Mesenchymal stem cell (in vitro differentiated cells and primary cell): ENCODE results near the gene ISL1.

Experiments
- DNase-seq: peaks from one replicate; pipeline ENCODE4 v3.0.0-alpha.2; 2013
- H2AFZ ChIP-seq: one replicate; pipeline ENCODE4 v1.6.1; 2013; ENCODE audit warnings: low read depth, mild to moderate bottlenecking, control low read depth, inconsistent platforms, low read length, moderate library complexity
- H2AK5ac ChIP-seq: 2 replicates; pipeline ENCODE4 v1.6.1; 2013; ENCODE audit warnings: low read length, moderate library complexity, mild to moderate bottlenecking, inconsistent platforms; ENCODE audit not compliant: severe bottlenecking
- H2BK120ac ChIP-seq: one replicate; pipeline ENCODE4 v1.6.1; 2013; ENCODE audit warnings: low read depth, mild to moderate bottlenecking, inconsistent platforms, low read length, moderate library complexity
- H2BK12ac ChIP-seq, 2 experiments: one replicate each; pipeline ENCODE4 v1.6.1; 2013; ENCODE audit warnings: inconsistent platforms in 2 of 2, low read length in 2 of 2, mild to moderate bottlenecking in 2 of 2, moderate library complexity in 2 of 2, control low read depth in 1 of 2
- H2BK15ac ChIP-seq: one replicate; pipeline ENCODE4 v1.6.1; 2013; ENCODE audit warnings: mild to moderate bottlenecking, low read depth, inconsistent platforms; ENCODE audit not compliant: poor library complexity, severe bottlenecking
- H2BK5ac ChIP-seq: 2 replicates; pipeline ENCODE4 v1.6.1; 2013; ENCODE audit warnings: low read depth, mild to moderate bottlenecking, low read length, control low read depth, inconsistent platforms; ENCODE audit not compliant: poor library complexity, severe bottlenecking
- H3K14ac ChIP-seq, 2 experiments: one replicate each; pipeline ENCODE4 v1.6.1; 2013; ENCODE audit warnings: inconsistent platforms in 2 of 2, low read length in 2 of 2, control low read depth in 1 of 2, mild to moderate bottlenecking in 1 of 2, moderate library complexity in 1 of 2
- H3K18ac ChIP-seq, 2 experiments: one replicate each; pipeline ENCODE4 v1.6.1; 2013; ENCODE audit warnings: inconsistent platforms in 2 of 2, low read length in 2 of 2, control low read depth in 1 of 2, low read depth in 1 of 2, mild to moderate bottlenecking in 1 of 2
- H3K23ac ChIP-seq, 2 experiments: one replicate each; pipeline ENCODE4 v1.6.1; 2013; ENCODE audit warnings: inconsistent platforms in 2 of 2, low read length in 2 of 2, mild to moderate bottlenecking in 2 of 2, moderate library complexity in 2 of 2, control low read depth in 1 of 2
- H3K27ac ChIP-seq: 2 replicates; pipeline ENCODE4 v1.5.1; 2013; ENCODE audit warnings: mild to moderate bottlenecking, moderate library complexity, low read length, control low read depth, inconsistent platforms; ENCODE audit not compliant: poor library complexity, severe bottlenecking
- H3K27me3 ChIP-seq, 2 experiments: 2 replicates each; pipeline versions ENCODE4 v1.6.1 to v1.7.0; 2013; ENCODE audit warnings: low read length in 2 of 2, mild to moderate bottlenecking in 2 of 2, moderate library complexity in 2 of 2, control low read depth in 1 of 2, inconsistent platforms in 1 of 2; ENCODE audit not compliant: control insufficient read depth in 1 of 2, insufficient read depth in 1 of 2
- H3K36me3 ChIP-seq, 2 experiments: 2 replicates each; pipeline versions ENCODE4 v1.6.1 to v1.7.0; 2013; ENCODE audit warnings: low read length in 2 of 2, control low read depth in 1 of 2, inconsistent platforms in 1 of 2, low read depth in 1 of 2, mild to moderate bottlenecking in 1 of 2; ENCODE audit not compliant: insufficient read depth in 2 of 2, control insufficient read depth in 1 of 2
- H3K4ac ChIP-seq, 2 experiments: one replicate each; pipeline ENCODE4 v1.6.1; 2013; ENCODE audit warnings: inconsistent platforms in 2 of 2, low read length in 2 of 2, mild to moderate bottlenecking in 2 of 2, moderate library complexity in 2 of 2, control low read depth in 1 of 2, low read depth in 1 of 2
- H3K4me1 ChIP-seq: 2 replicates; pipeline ENCODE4 v1.6.1; 2013; ENCODE audit warnings: low read depth, low read length, control low read depth; ENCODE audit not compliant: control insufficient read depth, insufficient read depth
- H3K4me2 ChIP-seq: 2 replicates; pipeline ENCODE4 v1.6.1; 2013; ENCODE audit warnings: low read length, mild to moderate bottlenecking, inconsistent platforms; ENCODE audit not compliant: poor library complexity, severe bottlenecking
- H3K4me3 ChIP-seq, 2 experiments: 2 replicates each; pipeline versions ENCODE4 v1.5.1 to v1.7.0; 2013; ENCODE audit warnings: low read length in 2 of 2, mild to moderate bottlenecking in 2 of 2, control low read depth in 1 of 2, low read depth in 1 of 2; ENCODE audit not compliant: insufficient read depth in 1 of 2
- H3K79me1 ChIP-seq: replicated peaks from 2 replicates; pipeline ENCODE4 v1.6.1; 2013; ENCODE audit warnings: mild to moderate bottlenecking, control low read depth, low read length, inconsistent platforms; ENCODE audit not compliant: poor library complexity, severe bottlenecking
- H3K9ac ChIP-seq: 2 replicates; pipeline ENCODE4 v1.7.0; 2013; ENCODE audit warnings: mild to moderate bottlenecking, low read length, moderate library complexity
- H3K9me3 ChIP-seq: 2 replicates; pipeline ENCODE4 v1.7.0; 2013; ENCODE audit warnings: mild to moderate bottlenecking, low read length; ENCODE audit not compliant: control insufficient read depth
- H4K8ac ChIP-seq: one replicate; pipeline ENCODE4 v1.6.1; 2013; ENCODE audit warnings: inconsistent platforms, mild to moderate bottlenecking, low read length, moderate library complexity
- H4K91ac ChIP-seq: one replicate; pipeline ENCODE4 v1.6.1; 2013; ENCODE audit warnings: mild to moderate bottlenecking, low read length, inconsistent platforms
- WGBS: methylation state at CpG from one replicate; pipeline ENCODE4 v1.1.7; 2013; ENCODE audit warnings: mixed read lengths; 5-methylcytosine and 5-hydroxymethylcytosine counted together

ISL1 gene

DNA sequence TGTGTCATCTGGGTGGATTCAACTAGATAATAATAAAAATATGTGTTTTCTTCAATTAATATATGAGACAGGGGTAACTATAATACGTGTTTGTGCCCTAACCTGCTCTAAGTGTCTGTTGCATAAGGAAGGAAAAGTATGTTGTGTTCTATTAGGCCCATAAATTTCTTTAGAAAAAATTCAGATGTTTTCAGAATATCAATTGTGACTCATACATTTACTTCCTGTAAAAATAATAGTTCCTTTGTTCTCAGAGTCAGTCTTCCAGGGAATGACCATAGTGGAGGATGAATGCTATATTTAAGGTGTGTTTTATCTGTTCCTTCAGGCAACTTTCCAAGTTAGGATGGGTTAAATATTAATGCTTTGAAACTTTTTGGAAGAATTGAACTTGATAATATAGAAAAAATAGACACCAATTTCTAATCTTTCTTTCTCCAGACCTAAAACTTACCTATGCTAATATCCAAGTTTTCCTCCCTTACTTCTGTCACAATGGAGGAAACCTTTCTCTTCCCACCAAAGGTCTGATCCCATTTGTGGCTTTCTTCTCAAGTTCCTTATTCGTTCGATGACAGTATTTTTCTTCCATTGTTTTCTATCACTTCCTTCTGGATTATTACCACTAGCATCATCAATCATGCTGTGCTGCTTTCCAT, 49.9 kb downstream of the ISL1 start:
- H4K91ac ChIP-seq: no peak overlapping the region
- H2BK12ac ChIP-seq: no peak overlapping the region
- no peak overlapping the region for H4K8ac ChIP-seq
- no peak overlapping the region for H3K9ac ChIP-seq
- no peaks in the 10 kb centered on the region for H3K36me3 ChIP-seq
- no peak overlapping the region for H2BK5ac ChIP-seq
- no peak overlapping the region for H2BK120ac ChIP-seq
- no peak overlapping the region for H2BK15ac ChIP-seq
- no peaks in the 10 kb centered on the region for H3K79me1 ChIP-seq
- WGBS: 94% methylated on average over 2 of the region's 3 CpGs
- H3K14ac ChIP-seq: no peak overlapping the region
- DNase-seq: no peak
- H2AFZ ChIP-seq: no peak overlapping the region
- no peaks in the 10 kb centered on the region for H3K9me3 ChIP-seq
- no peak overlapping the region for H3K4ac ChIP-seq
- no peak overlapping the region for H3K18ac ChIP-seq
- H3K4me1 ChIP-seq: no peaks in the 10 kb centered on the region
- no peak overlapping the region for H3K4me3 ChIP-seq
- H3K27me3 ChIP-seq: no peaks in the 10 kb centered on the region
- no peak overlapping the region for H3K23ac ChIP-seq
- H2AK5ac ChIP-seq: no peak overlapping the region
- no peak overlapping the region for H3K4me2 ChIP-seq
- H3K27ac ChIP-seq: no peak overlapping the region

DNA sequence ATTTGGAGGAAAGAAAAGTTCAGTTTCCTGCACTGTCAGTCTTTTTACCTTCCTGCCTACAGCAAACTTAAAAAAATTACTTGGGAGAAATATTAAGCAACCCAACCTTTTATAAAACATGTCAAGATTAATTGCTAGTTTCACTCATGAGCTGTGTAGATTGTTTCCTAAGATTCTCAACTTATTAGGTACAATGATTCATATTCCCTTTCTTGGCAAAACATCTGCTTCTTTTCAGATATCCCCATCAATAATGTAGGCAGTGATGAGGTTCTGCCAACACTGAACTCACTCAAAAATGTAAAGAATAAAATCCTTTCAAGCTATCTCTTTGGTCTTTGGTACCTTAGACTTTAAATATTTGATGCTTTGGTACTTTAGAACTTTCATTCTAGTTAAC, 56.0 kb downstream of the ISL1 start:
- Histone ChIP-seq H3K9ac (no peak overlapping the region), H3K4me1 (no peaks in the 10 kb centered on the region), H3K79me1 (no peaks in the 10 kb centered on the region), H2BK120ac (no peak overlapping the region), H2BK12ac (no peak overlapping the region), H3K9me3 (no peaks in the 10 kb centered on the region), H3K4ac (no peak overlapping the region), H2BK15ac (no peak overlapping the region), H4K91ac (no peak overlapping the region), H3K14ac (no peak overlapping the region), H3K36me3 (no peaks in the 10 kb centered on the region), H3K27me3 (no peaks in the 10 kb centered on the region), H2AK5ac (no peak overlapping the region), H3K18ac (no peak overlapping the region), H2BK5ac (no peak overlapping the region), H3K4me2 (no peak overlapping the region), H3K4me3 (no peak overlapping the region), H3K23ac (no peak overlapping the region), H3K27ac (no peak overlapping the region), H4K8ac (no peak overlapping the region), H2AFZ (no peak overlapping the region)
- no peak for DNase-seq
